Activated CD4-positive, alpha-beta T cell treated with anti-CD3 and anti-CD28 coated beads for 4 hours (primary cell): ENCODE results near the gene KRTAP5-11.
"Not testable (repeated sequence)": the region's sequence is repeated elsewhere in the genome, so short reads cannot be mapped to it uniquely, and the experiment has no call there.

Source experiments
- DNase-seq, 2 donors: peaks; one replicate each; pipeline ENCODE4 v3.0.0-alpha.2; 2020

The KRTAP5-11 gene

DNA sequence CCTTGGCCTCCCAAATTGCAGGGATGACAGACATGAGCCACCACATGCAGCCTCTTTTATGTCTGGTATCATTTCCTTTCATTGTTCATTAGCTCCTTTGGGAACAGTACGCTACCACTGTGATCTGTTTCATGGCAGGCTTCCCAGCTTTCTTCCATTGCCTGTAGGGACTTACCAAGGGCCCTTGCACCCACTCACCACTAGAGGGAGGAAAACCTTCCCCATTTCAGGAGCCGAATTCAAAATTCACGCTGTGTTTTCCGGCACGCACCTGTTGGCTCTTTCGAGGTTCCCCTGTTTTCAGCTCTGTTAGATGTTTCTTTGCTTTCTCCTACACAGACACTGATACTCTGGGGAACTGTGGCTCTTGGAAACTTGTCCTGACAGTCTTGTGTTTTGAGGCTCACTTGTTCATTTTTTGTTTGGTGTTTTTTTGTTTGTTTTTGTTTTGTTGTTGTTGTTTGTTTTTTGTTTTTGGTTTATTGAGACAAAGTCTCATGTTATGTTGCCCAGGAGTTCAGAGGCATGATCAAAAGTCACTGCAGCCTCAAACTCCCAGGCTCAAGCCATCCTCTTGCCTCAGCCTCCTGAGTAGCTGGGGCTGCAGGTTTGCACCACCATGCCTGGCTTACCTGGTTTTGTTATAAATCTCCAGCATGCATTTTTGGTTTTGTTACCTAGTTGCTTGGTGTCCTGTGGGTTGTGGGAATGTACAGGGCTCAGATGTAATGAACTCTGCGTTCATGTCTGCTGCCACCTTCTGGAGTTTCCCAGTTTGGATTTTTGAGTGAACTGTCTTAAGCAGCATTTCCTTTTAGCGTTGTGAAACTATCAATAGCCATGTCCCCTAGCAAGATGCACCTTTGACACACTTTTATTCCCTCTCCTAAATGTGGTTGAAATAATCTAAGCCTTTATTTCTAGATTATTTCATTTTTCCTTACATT is 2.3 kb downstream of the KRTAP5-11 start:
- DNase-seq, result peak; percentile 7 to 8

GRCh38 chr11:71579513-71579912 is 3.2 kb downstream of the KRTAP5-11 start:
- not testable (repeated sequence) for DNase-seq

GRCh38 chr11:71577469-71578004 is 5.1 kb downstream of the KRTAP5-11 start:
- DNase-seq, result no peak

- DNase-seq, result not testable (repeated sequence)
Observed at GRCh38 chr11:71576688-71577465, 5.8 kb downstream of the KRTAP5-11 start.

GRCh38 chr11:71575723-71576424 is 6.8 kb downstream of the KRTAP5-11 start:
- DNase-seq, result no peak

DNA sequence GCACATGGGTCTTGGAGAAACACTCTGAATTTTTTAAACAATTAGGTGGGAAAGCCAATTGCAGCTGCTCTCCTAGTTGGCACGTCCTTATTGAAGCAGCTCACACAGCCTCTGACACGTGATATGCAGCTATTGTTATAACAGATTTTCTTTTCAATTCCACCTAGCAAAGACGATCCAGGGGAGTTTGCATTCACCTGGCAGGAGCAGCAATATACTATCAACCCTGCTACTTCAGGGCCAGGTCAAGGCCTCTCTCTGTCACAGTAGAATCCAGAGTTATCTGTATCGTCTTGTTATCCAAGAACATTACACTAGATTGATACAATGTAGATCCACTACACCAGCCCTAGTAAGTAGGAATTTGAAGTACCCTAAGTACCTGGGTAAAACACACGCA is 8.3 kb downstream of the KRTAP5-11 start:
- DNase-seq, result no peak

DNA sequence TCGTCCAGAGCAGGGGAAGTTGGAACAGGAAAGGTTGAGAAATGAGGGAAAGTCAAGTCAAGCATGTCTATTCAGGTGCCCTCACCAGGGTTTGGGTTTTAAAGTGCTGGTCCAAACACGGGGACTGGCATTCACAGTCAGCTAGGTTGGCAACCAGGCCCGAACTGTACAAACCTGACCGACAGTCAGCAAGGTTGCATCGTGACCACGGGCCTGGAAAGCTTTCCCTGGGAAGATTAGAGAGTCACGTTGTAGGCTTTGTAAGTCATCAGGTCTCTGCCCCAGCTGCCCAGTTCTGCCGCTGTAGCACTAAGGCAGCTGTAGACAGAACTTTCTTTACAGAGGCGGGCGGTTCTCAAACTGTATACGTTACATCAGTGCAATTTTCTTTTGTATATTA is 9.9 kb downstream of the KRTAP5-11 start:
- DNase-seq, result no peak

GRCh38 chr11:71571101-71571850 is 11.4 kb downstream of the KRTAP5-11 start:
- DNase-seq, result not testable (repeated sequence)

GRCh38 chr11:71568704-71569349 is 13.8 kb downstream of the KRTAP5-11 start:
- DNase-seq, result no peak

DNA sequence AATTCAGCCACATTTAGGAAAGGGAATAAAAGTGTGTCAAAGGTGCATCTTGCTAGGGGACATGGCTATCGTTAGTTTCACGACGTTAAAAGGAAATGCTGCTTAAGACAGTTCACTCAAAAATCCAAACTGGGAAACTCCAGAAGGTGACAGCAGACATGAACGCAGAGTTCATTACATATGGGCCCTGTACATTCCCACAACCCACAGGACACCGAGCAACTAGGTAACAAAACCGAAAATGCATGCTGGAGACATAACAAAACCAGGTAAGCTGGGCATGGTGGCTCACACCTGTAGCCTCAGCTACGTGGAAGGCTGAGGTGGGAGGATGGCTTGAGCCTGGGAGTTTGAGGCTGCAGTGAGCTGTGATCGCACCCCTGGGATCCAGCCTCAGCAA is 15.0 kb downstream of the KRTAP5-11 start:
- DNase-seq, result not testable (repeated sequence)

DNA sequence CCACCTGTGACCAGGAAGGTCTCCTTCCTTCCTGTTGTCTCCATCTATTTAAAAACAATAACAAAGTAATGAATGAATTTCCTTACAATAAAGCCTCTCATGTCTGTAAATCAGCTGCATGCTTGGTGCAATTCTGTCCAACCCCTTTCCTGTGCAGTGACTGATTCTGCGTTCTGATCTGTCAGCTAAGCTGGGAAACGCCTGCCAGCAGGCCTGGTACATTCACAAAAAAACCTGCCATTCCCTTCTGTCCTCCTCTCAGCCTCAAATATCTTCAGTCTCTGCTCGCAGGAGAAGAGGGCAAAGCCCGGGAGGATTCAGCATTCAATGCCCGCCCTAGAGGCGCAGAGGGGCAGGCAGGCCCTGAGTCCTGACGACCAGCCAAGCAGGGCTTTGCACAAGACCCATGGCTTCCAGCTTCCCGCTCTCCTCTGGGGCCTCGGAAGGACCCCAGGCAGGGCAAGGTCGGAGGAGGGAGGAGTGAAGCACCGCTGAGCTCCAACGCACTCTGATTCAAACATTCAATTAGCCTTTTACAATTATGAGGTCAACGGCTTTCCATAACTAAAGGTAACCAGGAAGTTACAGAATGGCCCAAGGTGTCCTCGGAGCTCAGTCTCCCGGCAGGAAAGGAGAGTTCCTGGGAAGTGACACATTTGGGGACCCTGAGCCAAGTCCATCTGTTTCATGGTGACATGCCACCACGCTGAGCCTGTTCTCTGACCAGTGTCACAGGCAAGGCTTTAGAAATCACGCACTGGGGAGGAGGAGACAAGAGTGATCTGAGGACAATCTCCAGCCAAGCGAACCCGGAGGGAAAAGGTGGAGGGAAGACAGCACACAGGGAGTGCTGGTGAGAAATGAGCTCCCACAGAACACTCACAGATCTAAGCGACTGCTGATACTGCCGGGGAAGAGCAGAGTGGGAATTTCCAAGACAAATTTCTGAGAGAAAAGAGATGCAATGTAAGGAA is 15.8 kb downstream of the KRTAP5-11 start:
- DNase-seq, result not testable (repeated sequence)

GRCh38 chr11:71566081-71566620 is 16.5 kb downstream of the KRTAP5-11 start:
- DNase-seq, result no peak

- DNase-seq, result no peak
Observed at GRCh38 chr11:71565263-71565662, 17.4 kb downstream of the KRTAP5-11 start, which contains the start of gene KRTAP5-10. KRTAP5-10 (plus strand) TSS chr11:71565563; CDS start chr11:71565588, 25 bp downstream.

- no peak for DNase-seq
Observed at GRCh38 chr11:71564430-71564829, 18.2 kb downstream of the KRTAP5-11 start.

- DNase-seq, result no peak
Observed at GRCh38 chr11:71563406-71563805, 19.3 kb downstream of the KRTAP5-11 start.

- DNase-seq, result no peak
Observed at GRCh38 chr11:71562120-71562519, 20.6 kb downstream of the KRTAP5-11 start.

DNA sequence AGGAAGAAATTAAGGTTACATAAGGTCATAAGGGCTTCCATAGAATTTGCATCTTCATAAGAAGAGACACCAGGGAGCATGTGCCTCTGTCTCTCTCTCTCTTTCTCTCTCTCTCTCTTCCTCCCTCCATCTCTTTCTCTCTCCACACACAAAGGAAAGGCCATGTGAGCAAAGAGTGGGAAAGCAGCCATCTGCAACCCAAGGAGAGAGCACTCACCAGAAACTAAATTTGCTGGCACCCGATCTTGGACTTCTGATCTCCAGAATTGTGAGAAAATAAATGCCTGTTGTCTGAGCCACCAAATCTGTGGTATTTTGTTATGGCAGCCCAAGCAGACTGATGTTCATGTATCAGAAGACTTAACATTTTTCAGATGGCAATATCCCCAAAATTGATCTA is 23.7 kb downstream of the KRTAP5-11 start:
- no peak for DNase-seq

DNA sequence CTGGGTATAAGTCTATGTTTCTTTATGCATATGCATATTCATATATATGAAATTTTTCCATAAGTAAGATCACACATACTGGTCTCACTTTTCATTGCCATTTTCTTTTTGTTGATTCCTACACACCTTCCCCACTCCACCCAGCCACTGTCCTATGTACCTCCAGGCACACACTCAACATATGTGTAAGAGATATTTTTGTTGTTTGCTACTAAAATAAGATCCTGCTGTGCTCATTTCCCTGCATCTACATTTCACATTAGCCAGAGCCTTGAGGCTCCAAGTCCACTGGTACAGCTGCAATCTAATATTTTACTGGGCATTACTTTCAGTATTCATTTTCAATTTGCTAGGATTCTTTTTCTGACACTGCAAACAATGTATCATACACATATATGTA is 25.4 kb downstream of the KRTAP5-11 start:
- DNase-seq, result no peak

DNA sequence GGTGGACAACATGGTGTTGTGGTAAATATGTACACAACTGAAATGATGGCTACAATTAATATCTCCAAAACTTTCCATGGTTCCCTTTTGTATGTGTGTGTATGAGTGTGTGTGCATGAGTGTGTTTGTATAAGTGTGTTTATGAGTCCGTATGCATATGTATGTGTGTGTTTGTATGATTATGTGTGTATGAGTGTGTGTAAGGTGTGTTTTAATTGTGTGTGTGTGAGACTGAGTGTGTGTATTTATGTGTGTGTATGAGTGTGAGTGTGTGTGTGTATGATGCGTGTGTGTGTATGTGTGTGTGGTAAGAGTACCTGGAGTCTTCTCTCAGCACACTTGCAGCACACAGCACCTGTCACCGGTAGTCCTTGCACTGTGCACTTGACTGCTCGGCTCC is 26.7 kb downstream of the KRTAP5-11 start:
- no peak for DNase-seq

- no peak for DNase-seq
Observed at GRCh38 chr11:71555508-71555907, 27.2 kb downstream of the KRTAP5-11 start.
